GM19463 (cell line): ENCODE measurements around the gene TOMT.

ENCODE experiments used
- ATAC-seq: cut with Tn5 transposase; IDR thresholded peaks from one replicate; pipeline ENCODE4 v1.9.1; 2021; ENCODE audit warnings: mild to moderate bottlenecking, moderate library complexity; ENCODE audit not compliant: unreplicated experiment

TOMT gene

GRCh38 chr11:72157131-72157530 is 51.4 kb downstream of the TOMT start:
- no peak for ATAC-seq
